Progenitor cell of endocrine pancreas (in vitro differentiated cells): ENCODE data around the gene ROGDI. TPM values are rescaled to one million over a fixed set of nuclear protein-coding genes. Genes with fewer than 3 reads are reported as not detected.

ENCODE experiments used
- DNase-seq: peaks from one replicate; pipeline ENCODE4 v3.0.0; 2021; ENCODE audit warnings: low spot score; ENCODE audit not compliant: unreplicated experiment
- H3K27ac Mint-ChIP-seq: 2 replicates; pipeline ENCODE4 v1.8.0; 2021; ENCODE audit warnings: mild to moderate bottlenecking, moderate library complexity, mixed read lengths
- H3K27me3 Mint-ChIP-seq: 2 replicates; pipeline ENCODE4 v1.8.0; 2021; ENCODE audit warnings: mixed read lengths
- H3K36me3 Mint-ChIP-seq: 2 replicates; pipeline ENCODE4 v1.8.0; 2022; ENCODE audit warnings: mixed read lengths; ENCODE audit not compliant: insufficient read depth
- H3K4me1 Mint-ChIP-seq: 2 replicates; pipeline ENCODE4 v1.8.0; 2021; ENCODE audit warnings: low read depth, mixed read lengths
- H3K4me3 Mint-ChIP-seq: 2 replicates; pipeline ENCODE4 v1.8.0; 2021; ENCODE audit warnings: low read depth, mild to moderate bottlenecking, moderate library complexity, mixed read lengths
- H3K9me3 Mint-ChIP-seq: 2 replicates; pipeline ENCODE4 v1.8.0; 2021; ENCODE audit warnings: low read depth, mixed read lengths
- total RNA-seq: library from RNA; stranded (reverse); gene quantifications from 2 replicates; pipeline ENCODE4 v1.2.1, GENCODE V29; 2021
- TF ChIP-seq, protein P1 (sequence below): fragments of 200-600 bp; sonication (generic); IDR thresholded peaks from one replicate; pipeline ENCODE4 v1.5.0; 2021; ENCODE audit warnings: antibody characterized with exemption, mild to moderate bottlenecking; ENCODE audit not compliant: unreplicated experiment

The ROGDI gene
- total RNA-seq, 1 donor from 2014 or later, result 44.1 TPM

DNA sequence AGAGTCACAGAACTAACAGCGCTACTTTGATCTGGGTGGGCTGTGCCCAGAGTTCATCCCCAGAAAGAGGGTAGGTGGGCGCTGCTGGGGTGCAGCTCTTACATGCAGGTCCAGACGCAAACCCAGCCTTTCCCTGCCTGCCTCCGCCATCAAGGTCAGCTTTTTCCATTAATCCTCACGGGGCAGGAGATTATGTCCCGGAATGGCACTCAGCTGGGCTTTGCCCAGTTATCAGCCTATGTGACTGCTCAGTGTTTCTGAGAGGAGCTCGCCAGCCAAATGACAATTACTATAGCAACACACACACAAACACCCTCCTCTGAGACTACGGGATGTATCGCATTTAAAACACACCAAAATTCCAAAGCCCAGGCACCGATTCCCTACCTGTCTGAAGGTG, 24.5 kb upstream of the ROGDI start:
- DNase-seq, result no peak
- Mint-ChIP-seq H3K4me3 (no peak overlapping the region), H3K27me3 (no peaks in the 10 kb centered on the region), H3K36me3 (peaks cover 14% of the 10 kb centered on the region), H3K9me3 (no peaks in the 10 kb centered on the region), H3K4me1 (no peaks in the 10 kb centered on the region), H3K27ac (no peak overlapping the region)
- TF ChIP-seq, protein P1, sequence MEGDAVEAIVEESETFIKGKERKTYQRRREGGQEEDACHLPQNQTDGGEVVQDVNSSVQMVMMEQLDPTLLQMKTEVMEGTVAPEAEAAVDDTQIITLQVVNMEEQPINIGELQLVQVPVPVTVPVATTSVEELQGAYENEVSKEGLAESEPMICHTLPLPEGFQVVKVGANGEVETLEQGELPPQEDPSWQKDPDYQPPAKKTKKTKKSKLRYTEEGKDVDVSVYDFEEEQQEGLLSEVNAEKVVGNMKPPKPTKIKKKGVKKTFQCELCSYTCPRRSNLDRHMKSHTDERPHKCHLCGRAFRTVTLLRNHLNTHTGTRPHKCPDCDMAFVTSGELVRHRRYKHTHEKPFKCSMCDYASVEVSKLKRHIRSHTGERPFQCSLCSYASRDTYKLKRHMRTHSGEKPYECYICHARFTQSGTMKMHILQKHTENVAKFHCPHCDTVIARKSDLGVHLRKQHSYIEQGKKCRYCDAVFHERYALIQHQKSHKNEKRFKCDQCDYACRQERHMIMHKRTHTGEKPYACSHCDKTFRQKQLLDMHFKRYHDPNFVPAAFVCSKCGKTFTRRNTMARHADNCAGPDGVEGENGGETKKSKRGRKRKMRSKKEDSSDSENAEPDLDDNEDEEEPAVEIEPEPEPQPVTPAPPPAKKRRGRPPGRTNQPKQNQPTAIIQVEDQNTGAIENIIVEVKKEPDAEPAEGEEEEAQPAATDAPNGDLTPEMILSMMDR, result no peak

DNA sequence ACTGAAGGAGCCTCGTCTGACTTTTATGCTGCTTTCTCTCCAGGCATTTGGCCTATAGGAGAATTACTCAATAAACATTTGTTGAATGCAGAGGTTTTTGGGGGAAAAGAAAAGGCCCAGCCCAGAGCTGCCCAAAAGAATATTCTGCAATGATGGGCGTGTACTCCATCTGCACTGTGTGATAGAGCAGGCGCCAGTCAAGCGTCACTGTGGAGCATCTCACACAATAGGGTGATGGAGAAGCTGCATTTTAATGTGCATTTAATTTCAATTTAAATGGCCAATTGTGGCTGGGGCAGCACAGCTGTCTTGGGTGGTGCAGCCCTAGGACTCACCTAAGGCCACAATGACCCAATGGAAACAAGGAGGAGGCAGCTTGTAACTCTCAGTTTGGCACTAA, 24.1 kb upstream of the ROGDI start:
- H3K4me1 Mint-ChIP-seq, result no peaks in the 10 kb centered on the region
- H3K27me3 Mint-ChIP-seq, result no peaks in the 10 kb centered on the region
- TF ChIP-seq, protein P1, result no peak
- no peak overlapping the region for H3K27ac Mint-ChIP-seq
- no peak overlapping the region for H3K4me3 Mint-ChIP-seq
- H3K36me3 Mint-ChIP-seq, result peaks cover 15% of the 10 kb centered on the region
- H3K9me3 Mint-ChIP-seq, result no peaks in the 10 kb centered on the region
- no peak for DNase-seq

DNA sequence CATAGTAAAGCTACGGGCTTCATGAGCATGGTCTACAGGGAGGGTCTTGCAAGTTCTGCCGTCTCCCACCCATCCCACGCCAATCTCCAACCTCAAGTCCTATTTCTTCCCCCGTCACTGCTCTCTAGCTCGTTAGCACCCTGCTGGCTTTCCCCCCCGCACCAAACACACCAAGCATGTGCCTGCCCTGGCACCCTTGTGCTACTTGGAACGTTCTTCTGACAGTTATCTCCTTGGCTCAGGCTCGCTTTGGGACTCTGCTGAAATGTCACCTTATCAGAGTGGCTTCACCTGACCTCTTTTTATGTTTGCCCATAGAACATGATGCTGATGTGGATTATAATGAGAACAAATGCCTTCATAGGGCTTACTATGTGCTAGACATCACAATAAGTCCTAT, 22.8 kb upstream of the ROGDI start:
- TF ChIP-seq, protein P1, result no peak
- Mint-ChIP-seq H3K27ac (no peak overlapping the region), H3K36me3 (peaks cover 10% of the 10 kb centered on the region), H3K4me1 (no peaks in the 10 kb centered on the region), H3K4me3 (no peak overlapping the region), H3K27me3 (no peaks in the 10 kb centered on the region), H3K9me3 (no peaks in the 10 kb centered on the region)
- DNase-seq, result no peak

DNA sequence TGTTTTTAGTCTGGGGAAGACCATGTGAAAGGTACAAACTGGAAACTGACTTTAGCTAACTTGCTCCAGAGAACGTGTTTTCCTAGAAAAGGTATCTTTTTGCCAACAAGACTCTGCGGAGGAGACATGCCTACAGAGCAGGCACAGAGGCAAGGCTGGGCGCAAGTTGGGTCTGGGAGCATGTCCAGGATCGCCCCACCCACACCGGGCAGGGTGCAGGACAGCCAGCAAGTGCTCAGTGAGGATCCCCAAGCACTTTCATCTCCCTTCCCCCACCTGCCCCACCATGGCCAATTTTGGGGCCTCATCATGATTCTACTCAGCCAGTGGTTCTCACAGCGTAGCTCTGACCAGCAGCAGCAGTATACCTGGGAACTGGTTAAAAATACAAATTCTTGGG, 18.2 kb upstream of the ROGDI start:
- TF ChIP-seq, protein P1, result no peak
- no peak for DNase-seq
- Mint-ChIP-seq H3K9me3 (no peaks in the 10 kb centered on the region), H3K4me1 (no peaks in the 10 kb centered on the region), H3K27me3 (no peaks in the 10 kb centered on the region), H3K27ac (no peak overlapping the region), H3K36me3 (peaks cover 19% of the 10 kb centered on the region), H3K4me3 (no peak overlapping the region)

DNA sequence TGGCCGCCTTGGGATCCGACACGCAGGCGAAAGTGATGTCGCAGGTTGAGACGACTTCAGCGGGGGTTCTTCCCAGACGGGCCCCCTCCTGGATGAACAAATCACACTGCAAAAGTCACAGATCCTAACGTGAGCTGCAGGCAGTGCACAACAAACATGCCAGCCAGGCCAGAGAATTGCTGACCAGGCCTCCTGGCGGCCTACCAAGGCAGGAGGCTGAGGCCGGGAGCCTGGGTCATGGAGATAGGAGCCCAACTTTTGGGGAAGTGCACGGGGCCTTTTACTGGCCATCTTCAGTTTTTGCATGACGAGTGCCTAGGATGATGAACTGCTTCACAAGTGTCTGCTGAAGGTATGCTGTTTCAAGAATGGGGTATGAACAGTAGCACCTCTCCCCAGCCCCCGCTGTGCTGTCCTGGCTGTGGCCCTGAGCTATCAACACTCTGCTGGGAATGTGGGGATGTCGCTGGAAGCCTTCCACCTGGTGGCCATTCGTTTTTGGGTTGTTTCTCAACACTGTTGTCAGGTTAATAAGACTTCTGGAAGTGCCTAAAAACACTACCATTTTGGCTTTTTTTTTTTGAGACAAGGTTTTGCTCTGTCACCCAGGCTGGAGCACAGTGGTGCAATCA, 12.2 kb upstream of the ROGDI start:
- Mint-ChIP-seq H3K9me3 (no peaks in the 10 kb centered on the region), H3K27ac (no peak overlapping the region), H3K4me1 (no peaks in the 10 kb centered on the region), H3K36me3 (peaks cover 29% of the 10 kb centered on the region), H3K27me3 (no peaks in the 10 kb centered on the region), H3K4me3 (no peak overlapping the region)
- no peak for DNase-seq
- TF ChIP-seq, protein P1, result no peak
